Measurements from ENCODE around the gene NEURL1.

NEURL1 gene

DNA sequence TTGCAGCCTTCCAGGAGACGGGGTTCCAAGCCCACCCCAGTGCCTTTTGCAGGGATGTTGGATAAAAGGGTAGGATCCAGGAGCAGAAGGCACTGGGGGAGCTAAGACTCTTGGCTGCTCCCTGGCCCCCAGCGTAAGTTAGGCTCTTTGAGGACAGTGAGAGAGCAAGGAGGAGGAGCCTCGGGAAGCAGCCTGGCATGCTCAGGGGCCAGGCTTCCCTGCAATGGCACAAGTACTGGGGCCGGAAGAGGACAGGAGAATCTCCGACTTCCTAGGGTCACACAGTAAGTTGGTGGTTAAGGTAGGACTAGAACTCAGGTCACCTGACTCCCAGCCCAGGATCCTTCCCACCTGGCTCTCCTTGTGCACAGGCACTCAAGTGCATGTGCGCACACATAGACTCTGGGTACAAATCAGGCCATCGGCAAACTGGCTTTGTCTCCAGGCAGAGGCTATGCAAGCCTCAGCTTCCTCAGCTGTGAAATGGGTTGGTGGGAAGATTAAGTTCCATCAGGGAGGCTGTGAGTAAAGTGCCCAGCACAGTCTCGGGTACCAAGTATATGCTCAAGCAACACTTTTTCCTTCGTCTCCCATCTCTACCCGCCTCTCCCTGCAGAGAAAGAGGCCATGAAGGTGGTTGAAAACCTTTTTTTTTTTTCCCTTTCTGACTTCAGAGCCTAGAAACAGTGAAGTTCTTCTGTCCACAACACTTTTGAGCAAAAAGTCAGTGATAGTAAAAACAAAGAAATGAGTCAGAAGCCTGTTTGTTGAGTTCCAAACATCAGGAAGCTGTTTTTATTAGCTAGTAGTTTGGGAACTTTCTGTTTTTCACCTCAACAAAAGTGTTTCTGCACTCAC lies 79.1 kb downstream of the NEURL1 start:
- TF ChIP-seq POLR2AphosphoS5 (IDR thresholded peaks at IDR 0.05; ENCODE audit: low read depth, low read length) = no peak

DNA sequence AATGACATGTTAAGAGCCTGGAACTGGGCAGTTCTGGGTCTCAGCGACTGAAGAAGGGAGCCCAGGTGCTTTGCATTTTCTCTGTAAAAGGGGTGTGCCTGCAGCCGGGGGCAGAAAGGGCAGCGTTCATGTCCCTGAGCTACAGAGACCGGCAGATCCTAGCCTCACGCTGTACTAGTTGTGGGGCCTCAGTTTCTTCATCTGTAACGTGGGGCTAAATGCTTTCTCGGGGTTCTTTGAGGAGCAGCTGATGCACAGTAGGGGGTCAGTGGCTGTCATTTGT lies 79.6 kb downstream of the NEURL1 start:
- TF ChIP-seq FOXP2 (optimal IDR thresholded peaks at IDR 0.05; ENCODE audit: borderline replicate concordance, extremely low read depth, extremely low read length, insufficient read depth) = no peak
- TF ChIP-seq, protein P1, sequence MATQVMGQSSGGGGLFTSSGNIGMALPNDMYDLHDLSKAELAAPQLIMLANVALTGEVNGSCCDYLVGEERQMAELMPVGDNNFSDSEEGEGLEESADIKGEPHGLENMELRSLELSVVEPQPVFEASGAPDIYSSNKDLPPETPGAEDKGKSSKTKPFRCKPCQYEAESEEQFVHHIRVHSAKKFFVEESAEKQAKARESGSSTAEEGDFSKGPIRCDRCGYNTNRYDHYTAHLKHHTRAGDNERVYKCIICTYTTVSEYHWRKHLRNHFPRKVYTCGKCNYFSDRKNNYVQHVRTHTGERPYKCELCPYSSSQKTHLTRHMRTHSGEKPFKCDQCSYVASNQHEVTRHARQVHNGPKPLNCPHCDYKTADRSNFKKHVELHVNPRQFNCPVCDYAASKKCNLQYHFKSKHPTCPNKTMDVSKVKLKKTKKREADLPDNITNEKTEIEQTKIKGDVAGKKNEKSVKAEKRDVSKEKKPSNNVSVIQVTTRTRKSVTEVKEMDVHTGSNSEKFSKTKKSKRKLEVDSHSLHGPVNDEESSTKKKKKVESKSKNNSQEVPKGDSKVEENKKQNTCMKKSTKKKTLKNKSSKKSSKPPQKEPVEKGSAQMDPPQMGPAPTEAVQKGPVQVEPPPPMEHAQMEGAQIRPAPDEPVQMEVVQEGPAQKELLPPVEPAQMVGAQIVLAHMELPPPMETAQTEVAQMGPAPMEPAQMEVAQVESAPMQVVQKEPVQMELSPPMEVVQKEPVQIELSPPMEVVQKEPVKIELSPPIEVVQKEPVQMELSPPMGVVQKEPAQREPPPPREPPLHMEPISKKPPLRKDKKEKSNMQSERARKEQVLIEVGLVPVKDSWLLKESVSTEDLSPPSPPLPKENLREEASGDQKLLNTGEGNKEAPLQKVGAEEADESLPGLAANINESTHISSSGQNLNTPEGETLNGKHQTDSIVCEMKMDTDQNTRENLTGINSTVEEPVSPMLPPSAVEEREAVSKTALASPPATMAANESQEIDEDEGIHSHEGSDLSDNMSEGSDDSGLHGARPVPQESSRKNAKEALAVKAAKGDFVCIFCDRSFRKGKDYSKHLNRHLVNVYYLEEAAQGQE (IDR thresholded peaks at IDR 0.05; ENCODE audit: insufficient read depth in 1 of 2, low read depth in 2 of 2, low read length in 2 of 2) = no peak
- no peak for TF ChIP-seq POLR2AphosphoS5 (IDR thresholded peaks at IDR 0.05; ENCODE audit: low read depth, low read length)
- TF ChIP-seq SIN3A (IDR thresholded peaks at IDR 0.05; ENCODE audit: borderline replicate concordance, insufficient read depth, low read length) = no peak
- TF ChIP-seq TAF1 (IDR thresholded peaks at IDR 0.05; ENCODE audit: borderline replicate concordance, insufficient read depth, low read length) = no peak

DNA sequence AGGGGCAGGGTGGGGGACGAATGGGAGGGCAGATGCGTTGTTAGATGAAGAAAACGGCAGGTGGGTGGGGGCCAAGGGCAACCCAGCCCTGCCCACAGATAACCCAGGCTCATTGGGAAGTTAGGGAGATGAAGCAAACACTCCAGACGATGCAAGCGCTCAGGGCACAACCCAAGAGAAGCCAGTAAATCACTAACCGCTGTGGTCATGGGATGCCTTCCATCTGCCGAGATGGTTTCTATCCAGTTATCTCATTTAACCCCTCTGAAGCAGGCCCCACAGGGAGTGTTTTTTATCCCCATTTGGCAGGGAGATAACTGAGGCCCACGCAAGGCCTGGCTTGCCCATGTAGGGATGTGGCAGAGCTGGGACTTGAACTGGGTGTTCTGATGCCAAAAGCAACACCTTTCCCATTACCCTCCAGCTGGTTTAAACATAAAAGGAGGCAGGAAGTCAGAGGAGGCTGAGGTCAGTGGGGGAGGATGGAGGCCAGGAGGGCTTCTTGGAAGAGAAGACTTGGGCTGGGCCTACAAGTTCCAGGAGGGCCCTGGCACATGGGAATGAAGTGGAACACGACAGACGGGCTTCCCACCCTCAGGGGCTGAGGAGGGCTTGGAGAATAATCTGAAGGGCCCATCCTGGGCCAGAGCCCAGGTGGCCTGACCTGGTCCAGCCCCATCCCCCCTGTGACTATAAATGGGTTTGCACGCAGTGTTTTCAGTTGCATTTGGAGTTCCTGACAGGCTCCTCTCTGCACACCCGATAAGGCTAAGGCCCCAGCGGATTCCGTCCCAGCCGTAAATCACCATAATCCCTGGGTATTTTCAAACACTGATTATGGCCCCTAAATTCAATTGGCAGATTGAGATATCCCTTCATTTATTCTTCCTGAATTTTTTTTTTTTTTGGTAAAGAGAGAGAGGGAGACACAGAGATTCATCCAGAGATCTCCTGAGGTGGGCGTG lies 80.9 kb downstream of the NEURL1 start:
- TF ChIP-seq, protein P1 (IDR thresholded peaks at IDR 0.05; ENCODE audit: insufficient read depth in 1 of 2, low read depth in 2 of 2, low read length in 2 of 2) = no peak
- TF ChIP-seq POLR2AphosphoS5 (IDR thresholded peaks at IDR 0.05; ENCODE audit: low read depth, low read length) = no peak

DNA sequence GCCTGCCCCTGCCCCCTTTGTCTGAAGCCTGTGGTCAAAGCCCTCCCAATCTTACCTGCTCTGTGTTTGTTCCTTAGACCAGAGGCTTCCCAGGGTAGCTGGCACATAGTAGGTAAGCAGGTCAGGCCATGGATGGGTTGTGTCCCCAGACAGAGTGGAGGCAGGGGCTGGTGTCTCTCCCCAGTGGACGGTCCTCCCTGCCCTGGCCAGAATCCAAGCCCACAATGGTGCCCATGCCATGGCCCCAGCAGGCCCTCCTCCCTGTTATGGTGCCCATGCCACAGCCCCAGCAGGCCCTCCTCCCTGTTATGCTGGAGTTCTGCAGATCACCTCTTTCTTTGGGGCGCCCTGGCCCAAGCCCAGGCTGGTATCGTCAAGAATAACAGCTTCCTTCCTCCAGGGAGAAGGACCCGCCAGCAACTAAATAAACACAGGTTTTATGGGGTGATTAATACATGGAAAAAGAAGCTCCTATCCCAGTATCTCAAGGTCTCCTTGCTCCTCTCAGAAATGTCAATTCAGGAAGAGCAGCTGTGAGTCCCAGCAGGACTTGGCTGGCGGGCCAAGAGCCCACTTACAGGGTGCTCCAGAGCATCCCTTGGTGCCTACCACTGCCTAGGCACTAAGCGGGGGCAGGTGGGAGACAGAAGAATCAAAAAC lies 82.0 kb downstream of the NEURL1 start:
- TF ChIP-seq, protein P1 (IDR thresholded peaks at IDR 0.05; ENCODE audit: insufficient read depth in 1 of 2, low read depth in 2 of 2, low read length in 2 of 2) = no peak
- TF ChIP-seq SIN3A (IDR thresholded peaks at IDR 0.05; ENCODE audit: borderline replicate concordance, insufficient read depth, low read length) = no peak
- TF ChIP-seq POLR2AphosphoS5 (IDR thresholded peaks at IDR 0.05; ENCODE audit: low read depth, low read length) = no peak
- no peak for TF ChIP-seq FOXP2 (optimal IDR thresholded peaks at IDR 0.05; ENCODE audit: borderline replicate concordance, extremely low read depth, extremely low read length, insufficient read depth)
- TF ChIP-seq TAF1 (IDR thresholded peaks at IDR 0.05; ENCODE audit: borderline replicate concordance, insufficient read depth, low read length) = no peak

DNA sequence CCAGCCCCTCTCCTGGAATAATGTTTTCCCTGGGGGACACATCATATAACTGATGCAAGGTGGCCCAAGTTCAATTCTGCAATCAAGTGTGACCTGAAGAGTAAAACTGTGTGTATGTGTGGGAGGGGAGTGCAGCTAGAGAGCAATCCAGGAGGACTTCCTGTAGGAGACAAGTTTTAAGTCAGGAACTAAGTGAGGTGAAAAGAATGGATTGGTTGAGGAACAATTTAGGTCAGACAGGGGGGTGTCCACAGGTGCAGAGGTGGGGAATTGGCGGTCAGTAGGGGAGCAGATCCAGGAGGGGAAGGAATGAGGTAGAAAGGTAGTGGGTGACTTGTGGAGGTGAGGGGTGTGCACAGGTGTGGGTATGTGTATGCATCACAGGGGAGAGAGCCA lies 82.6 kb downstream of the NEURL1 start:
- TF ChIP-seq TAF1 (IDR thresholded peaks at IDR 0.05; ENCODE audit: borderline replicate concordance, insufficient read depth, low read length) (no peak), POLR2AphosphoS5 (IDR thresholded peaks at IDR 0.05; ENCODE audit: low read depth, low read length) (no peak), FOXP2 (optimal IDR thresholded peaks at IDR 0.05; ENCODE audit: borderline replicate concordance, extremely low read depth, extremely low read length, insufficient read depth) (no peak), SIN3A (IDR thresholded peaks at IDR 0.05; ENCODE audit: borderline replicate concordance, insufficient read depth, low read length) (no peak)
- TF ChIP-seq, protein P1 (IDR thresholded peaks at IDR 0.05; ENCODE audit: insufficient read depth in 1 of 2, low read depth in 2 of 2, low read length in 2 of 2) = no peak
